Measurements from ENCODE around the gene TBC1D22A.

Gene TBC1D22A

GRCh38 chr22:47144076-47144765, 381.8 kb downstream of the TBC1D22A start:
- no peak for DNase-seq (ENCODE audit: low read depth in 2 of 3, low spot score in 2 of 3)

GRCh38 chr22:47144791-47145425, 382.5 kb downstream of the TBC1D22A start:
- DNase-seq (ENCODE audit: low read depth in 2 of 3, low spot score in 2 of 3): no peak

GRCh38 chr22:47145883-47146282, 383.4 kb downstream of the TBC1D22A start:
- no peak for DNase-seq (ENCODE audit: low read depth in 2 of 3, low spot score in 2 of 3)

DNA sequence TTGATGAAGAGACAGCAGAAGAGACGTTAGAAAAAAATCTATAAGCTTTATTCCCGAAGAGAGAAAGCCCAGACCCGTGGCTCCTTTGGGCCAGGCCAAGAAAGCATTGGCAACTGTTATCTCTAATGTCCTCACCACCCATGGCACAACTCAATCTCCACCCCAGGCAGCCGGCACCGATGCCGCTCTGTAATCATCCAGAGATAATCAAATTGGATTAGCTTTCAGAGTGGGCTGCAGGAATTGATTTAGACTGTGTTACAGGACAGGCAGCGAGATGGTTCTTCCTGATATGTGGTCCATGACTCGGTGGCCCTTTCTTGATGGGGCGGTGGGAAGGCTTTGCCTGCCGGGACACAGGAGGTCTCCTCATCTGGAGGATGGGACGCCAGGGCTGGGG, 383.9 kb downstream of the TBC1D22A start:
- no peak for DNase-seq (ENCODE audit: low read depth in 2 of 3, low spot score in 2 of 3)

DNA sequence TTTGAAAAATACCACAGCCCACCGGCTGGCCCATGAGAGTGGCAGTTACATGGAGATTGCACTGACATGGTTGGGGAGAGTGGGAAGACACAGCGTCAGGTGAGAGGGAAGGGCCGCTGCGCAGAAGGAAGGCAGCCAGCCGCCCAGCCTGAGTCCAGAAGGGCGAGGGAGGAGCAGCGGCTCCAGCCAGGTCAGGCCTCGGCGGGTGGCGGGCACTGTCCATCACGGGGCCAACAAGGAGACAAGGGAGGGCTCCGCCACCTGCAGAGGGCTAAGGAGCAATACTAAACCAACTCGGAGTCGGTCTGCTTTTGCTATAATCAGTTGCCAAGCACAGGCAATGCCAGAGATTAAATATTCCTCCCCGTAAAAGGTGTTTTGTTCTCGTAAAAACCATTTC, 384.5 kb downstream of the TBC1D22A start:
- DNase-seq (ENCODE audit: low read depth in 2 of 3, low spot score in 2 of 3): no peak

- DNase-seq (ENCODE audit: low read depth in 2 of 3, low spot score in 2 of 3): no peak
Measured at GRCh38 chr22:47147572-47147971, 385.1 kb downstream of the TBC1D22A start.

DNA sequence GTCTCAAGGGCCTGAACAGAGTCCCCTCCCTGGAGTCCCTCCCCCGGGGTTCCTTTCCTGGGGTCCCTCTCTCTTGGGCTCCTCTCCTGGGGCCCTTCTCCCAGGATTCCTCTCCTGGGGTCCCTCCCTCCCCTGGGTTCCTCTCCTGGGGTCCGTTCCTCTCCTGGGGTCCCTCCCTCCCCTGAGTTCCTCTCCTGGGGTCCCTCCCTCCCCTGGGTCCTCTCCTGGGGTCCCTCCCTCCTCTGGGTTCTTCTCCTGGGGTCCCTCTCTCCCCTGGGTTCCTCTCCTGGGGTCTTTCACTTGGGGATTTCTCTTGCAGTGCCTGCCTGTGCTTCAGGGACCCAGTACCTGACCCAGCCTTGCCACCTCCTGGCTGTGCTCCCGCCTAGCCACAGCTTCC, 386.1 kb downstream of the TBC1D22A start:
- no peak for DNase-seq (ENCODE audit: low read depth in 2 of 3, low spot score in 2 of 3)

- DNase-seq (ENCODE audit: low read depth in 2 of 3, low spot score in 2 of 3): no peak
Measured at GRCh38 chr22:47148956-47149728, 386.7 kb downstream of the TBC1D22A start.

GRCh38 chr22:47149976-47150375, 387.5 kb downstream of the TBC1D22A start:
- no peak for DNase-seq (ENCODE audit: low read depth in 2 of 3, low spot score in 2 of 3)

DNA sequence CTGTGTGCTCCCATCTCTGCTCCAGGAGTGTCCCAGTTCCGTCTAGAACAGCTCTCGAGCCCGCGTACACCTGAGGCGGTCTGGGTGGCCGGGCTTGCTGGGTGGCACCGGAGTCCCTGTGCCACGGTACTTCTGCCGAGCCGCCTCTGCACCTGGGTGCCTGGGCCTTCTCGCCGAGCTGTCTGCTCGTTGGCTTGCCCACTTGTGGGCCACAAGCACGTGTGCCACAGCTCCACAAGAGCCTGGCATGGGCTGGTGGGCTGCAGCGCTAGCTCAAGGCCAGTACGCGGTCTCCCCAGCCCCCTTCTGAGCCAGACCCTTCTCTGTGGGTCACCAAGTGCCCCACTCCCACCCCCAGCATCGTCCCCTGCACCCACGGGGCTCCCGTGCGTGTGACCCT, 388.0 kb downstream of the TBC1D22A start:
- no peak for DNase-seq (ENCODE audit: low read depth in 2 of 3, low spot score in 2 of 3)

DNA sequence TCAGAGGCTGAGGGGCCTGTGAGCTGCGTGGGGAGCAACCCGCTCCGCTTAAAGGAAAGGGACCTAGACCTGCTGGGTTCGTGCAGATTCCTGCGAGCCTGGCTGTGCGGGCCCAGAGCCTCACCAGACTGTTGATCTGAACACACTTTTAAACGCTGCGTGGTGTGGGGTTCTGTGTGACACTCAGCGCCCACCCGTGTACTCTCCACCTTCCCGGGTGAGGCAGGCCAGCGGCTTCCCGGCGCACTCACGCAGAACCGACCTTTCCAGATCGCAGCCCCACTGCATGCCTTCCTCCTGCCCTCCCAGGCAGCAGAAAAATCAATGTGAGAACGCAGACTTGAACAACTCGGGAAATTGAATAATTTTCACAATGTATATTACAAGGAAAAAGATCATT, 388.6 kb downstream of the TBC1D22A start:
- no peak for DNase-seq (ENCODE audit: low read depth in 2 of 3, low spot score in 2 of 3)

GRCh38 chr22:47151490-47151889, 389.0 kb downstream of the TBC1D22A start:
- no peak for DNase-seq (ENCODE audit: low read depth in 2 of 3, low spot score in 2 of 3)

- DNase-seq (ENCODE audit: low read depth in 2 of 3, low spot score in 2 of 3): no peak
Measured at GRCh38 chr22:47152236-47152635, 389.8 kb downstream of the TBC1D22A start.

- DNase-seq (ENCODE audit: low read depth in 2 of 3, low spot score in 2 of 3): no peak
Measured at GRCh38 chr22:47152938-47153337, 390.5 kb downstream of the TBC1D22A start.

GRCh38 chr22:47153854-47154525, 391.5 kb downstream of the TBC1D22A start:
- no peak for DNase-seq (ENCODE audit: low read depth in 2 of 3, low spot score in 2 of 3)

DNA sequence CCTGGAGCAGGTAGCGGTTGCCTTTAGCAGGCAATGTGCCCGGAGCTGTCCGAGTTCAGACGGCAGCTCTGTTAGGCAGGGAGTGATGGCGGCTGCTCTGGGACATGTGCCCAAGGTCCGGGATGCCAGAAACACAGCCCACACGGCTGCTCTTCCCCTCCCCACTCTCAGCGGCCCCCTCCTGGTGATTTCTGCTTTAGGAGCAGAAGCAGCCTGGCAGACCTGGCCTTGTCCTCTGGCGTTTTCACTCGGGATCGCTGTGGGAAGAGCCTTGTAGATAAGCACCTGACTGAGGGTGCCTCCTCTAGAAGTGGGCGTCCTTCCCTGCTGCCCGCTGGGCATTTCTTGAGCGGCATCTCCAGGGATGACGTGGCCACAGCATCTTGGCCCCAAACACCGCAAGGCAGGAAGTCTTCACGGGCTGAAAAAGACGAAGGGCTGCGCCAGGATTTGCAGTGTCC, 392.2 kb downstream of the TBC1D22A start:
- DNase-seq (ENCODE audit: low read depth in 2 of 3, low spot score in 2 of 3): no peak

- no peak for DNase-seq (ENCODE audit: low read depth in 2 of 3, low spot score in 2 of 3)
Measured at GRCh38 chr22:47155131-47155885, 392.9 kb downstream of the TBC1D22A start.

GRCh38 chr22:47155912-47156311, 393.5 kb downstream of the TBC1D22A start:
- DNase-seq (ENCODE audit: low read depth in 2 of 3, low spot score in 2 of 3): no peak

GRCh38 chr22:47156352-47157092, 394.1 kb downstream of the TBC1D22A start:
- no peak for DNase-seq (ENCODE audit: low read depth in 2 of 3, low spot score in 2 of 3)

DNA sequence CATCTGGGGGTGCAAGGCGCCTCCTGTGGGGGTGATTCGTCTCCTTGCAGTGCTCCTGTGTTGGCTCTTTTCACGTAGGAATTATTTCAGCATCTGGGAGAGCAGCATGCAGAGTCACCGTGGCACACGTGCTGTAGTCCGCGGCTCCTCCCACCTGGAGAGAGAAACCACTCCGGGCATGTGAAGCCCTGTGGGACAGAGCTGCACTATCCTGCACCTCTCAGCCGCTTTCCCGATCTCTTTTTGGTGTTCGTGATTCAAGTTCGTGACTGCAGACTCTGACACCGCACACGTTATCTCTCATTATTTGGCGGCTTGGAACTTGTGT, 394.6 kb downstream of the TBC1D22A start:
- DNase-seq (ENCODE audit: low read depth in 2 of 3, low spot score in 2 of 3): no peak

Measured in activated CD8-positive, alpha-beta memory T cell treated with anti-CD3 and anti-CD28 coated beads for 48 hours (primary cell).